IMR-90 (cell line): Measurements from ENCODE around the gene RTF1.

Experiments
- CEBPB ChIP-seq: IDR thresholded peaks from 2 replicates; pipeline ENCODE4 v1.6.1; 2012; ENCODE audit warnings: low read depth, low read length, improper control_type of control experiment
- MAZ ChIP-seq: IDR thresholded peaks from 2 replicates; pipeline ENCODE4 v1.6.1; 2012; ENCODE audit warnings: low read depth, mild to moderate bottlenecking, low read length, improper control_type of control experiment, moderate library complexity, borderline replicate concordance
- RCOR1 ChIP-seq: IDR thresholded peaks from 2 replicates; pipeline ENCODE4 v1.6.1; 2012; ENCODE audit warnings: mild to moderate bottlenecking, low read length, improper control_type of control experiment; ENCODE audit not compliant: insufficient replicate concordance
- TF ChIP-seq, protein P1 (sequence below): conservative IDR thresholded peaks from 2 replicates; pipeline ENCODE4 v1.5.1; 2012; ENCODE audit warnings: mild to moderate bottlenecking, low read depth, low read length, improper control_type of control experiment

DNA sequence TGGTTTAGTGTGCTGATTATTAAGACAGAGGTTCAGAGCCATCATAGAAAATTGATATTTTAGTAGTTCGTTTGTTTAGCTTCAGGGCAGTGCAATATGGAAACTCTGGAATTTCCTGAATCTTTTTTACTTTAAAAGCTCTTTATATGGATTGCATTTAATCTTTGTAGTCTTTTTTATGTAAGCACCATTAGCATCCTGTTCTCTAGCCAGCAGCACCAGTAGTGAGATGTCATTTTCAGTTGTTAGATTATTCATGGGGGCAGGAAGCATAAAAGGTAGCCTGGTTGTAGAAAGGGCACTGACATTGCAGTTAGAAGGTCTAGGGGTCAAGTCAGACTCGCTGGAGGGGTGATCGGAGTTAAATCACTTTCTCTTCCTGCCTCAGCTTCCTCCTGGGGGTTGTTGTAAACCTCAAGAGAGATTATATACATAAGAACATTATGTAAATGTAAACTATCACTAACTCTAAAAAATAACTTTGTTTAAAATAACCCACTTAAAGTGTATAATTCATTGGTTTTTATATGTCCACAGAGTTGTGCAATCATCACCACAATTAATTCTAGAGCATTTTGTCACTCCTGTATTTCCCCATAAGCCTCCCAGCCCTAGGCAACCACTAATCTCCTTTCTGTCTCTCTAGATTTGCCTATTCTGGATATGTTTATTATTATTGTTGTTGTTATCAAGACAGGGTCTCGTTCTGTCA lies 45.3 kb downstream of the RTF1 start:
- TF ChIP-seq, protein P1, sequence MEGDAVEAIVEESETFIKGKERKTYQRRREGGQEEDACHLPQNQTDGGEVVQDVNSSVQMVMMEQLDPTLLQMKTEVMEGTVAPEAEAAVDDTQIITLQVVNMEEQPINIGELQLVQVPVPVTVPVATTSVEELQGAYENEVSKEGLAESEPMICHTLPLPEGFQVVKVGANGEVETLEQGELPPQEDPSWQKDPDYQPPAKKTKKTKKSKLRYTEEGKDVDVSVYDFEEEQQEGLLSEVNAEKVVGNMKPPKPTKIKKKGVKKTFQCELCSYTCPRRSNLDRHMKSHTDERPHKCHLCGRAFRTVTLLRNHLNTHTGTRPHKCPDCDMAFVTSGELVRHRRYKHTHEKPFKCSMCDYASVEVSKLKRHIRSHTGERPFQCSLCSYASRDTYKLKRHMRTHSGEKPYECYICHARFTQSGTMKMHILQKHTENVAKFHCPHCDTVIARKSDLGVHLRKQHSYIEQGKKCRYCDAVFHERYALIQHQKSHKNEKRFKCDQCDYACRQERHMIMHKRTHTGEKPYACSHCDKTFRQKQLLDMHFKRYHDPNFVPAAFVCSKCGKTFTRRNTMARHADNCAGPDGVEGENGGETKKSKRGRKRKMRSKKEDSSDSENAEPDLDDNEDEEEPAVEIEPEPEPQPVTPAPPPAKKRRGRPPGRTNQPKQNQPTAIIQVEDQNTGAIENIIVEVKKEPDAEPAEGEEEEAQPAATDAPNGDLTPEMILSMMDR, result no peak
- TF ChIP-seq RCOR1 (no peak), CEBPB (peak; percentile 82), MAZ (no peak)
